Activated B cell treated with CpG ODN at 0.5 μM for 24 hours (primary cell): ENCODE data around the gene PIEZO1. TPM values are rescaled to one million over a fixed set of nuclear protein-coding genes. Genes with fewer than 3 reads are reported as not detected.

ENCODE experiments used
- ATAC-seq: fragments of 200-7000 bp; cut with Tn5 transposase; one replicate; pipeline ENCODE4 v1.10.0; 2021; ENCODE audit warnings: low read depth, mild to moderate bottlenecking, moderate library complexity
- CTCF ChIA-PET: fragments of 350-600 bp; sonication (Branson Sonifier 250); formaldehyde crosslinking; loops from one replicate; lab custom pipeline; 2021; ENCODE audit warnings: antibody characterized with exemption; lab: Charles Lee
- POLR2A ChIA-PET: fragments of 350-600 bp; sonication (Branson Sonifier 250); formaldehyde crosslinking; loops from one replicate; lab custom pipeline; 2021; ENCODE audit warnings: antibody characterized with exemption; lab: Charles Lee
- DNase-seq: peaks from one replicate; pipeline ENCODE4 v3.0.0; 2022
- H3K27ac Mint-ChIP-seq: one replicate; pipeline ENCODE4 v1.8.0; 2020; ENCODE audit warnings: mixed read lengths
- H3K27me3 Mint-ChIP-seq: one replicate; pipeline ENCODE4 v1.8.0; 2021; ENCODE audit warnings: mixed read lengths
- H3K36me3 Mint-ChIP-seq: one replicate; pipeline ENCODE4 v1.8.0; 2021; ENCODE audit warnings: low read depth, mixed read lengths
- H3K4me1 Mint-ChIP-seq: one replicate; pipeline ENCODE4 v1.8.0; 2021; ENCODE audit warnings: mixed read lengths
- H3K4me3 Mint-ChIP-seq: one replicate; pipeline ENCODE4 v1.8.0; 2020; ENCODE audit warnings: mild to moderate bottlenecking, mixed read lengths
- H3K9me3 Mint-ChIP-seq: one replicate; pipeline ENCODE4 v1.8.0; 2020; ENCODE audit warnings: mixed read lengths
- intact Hi-C: fragments of 100-400 bp; cut with micrococcal nuclease; formaldehyde crosslinking; loops from one replicate; pipeline ENCODE4 v1.15.1; 2024
- total RNA-seq: library from RNA; stranded (reverse); gene quantifications from 2 replicates; pipeline ENCODE4 v1.2.3, GENCODE V29; 2022
- TF ChIP-seq, protein P1 (sequence below): fragments of 200-600 bp; IDR thresholded peaks from one replicate; pipeline ENCODE4 v1.8.0; 2022; ENCODE audit warnings: antibody characterized with exemption, mild to moderate bottlenecking

Gene PIEZO1
- total RNA-seq, 1 donor from 2014 or later, result 85.9 TPM

- intact Hi-C loops, result loop anchor here (5.0 kb wide), 3 partner anchors 34 to 836 kb away; partner anchors contain the start of gene SLC7A5
- TF ChIP-seq, protein P1, sequence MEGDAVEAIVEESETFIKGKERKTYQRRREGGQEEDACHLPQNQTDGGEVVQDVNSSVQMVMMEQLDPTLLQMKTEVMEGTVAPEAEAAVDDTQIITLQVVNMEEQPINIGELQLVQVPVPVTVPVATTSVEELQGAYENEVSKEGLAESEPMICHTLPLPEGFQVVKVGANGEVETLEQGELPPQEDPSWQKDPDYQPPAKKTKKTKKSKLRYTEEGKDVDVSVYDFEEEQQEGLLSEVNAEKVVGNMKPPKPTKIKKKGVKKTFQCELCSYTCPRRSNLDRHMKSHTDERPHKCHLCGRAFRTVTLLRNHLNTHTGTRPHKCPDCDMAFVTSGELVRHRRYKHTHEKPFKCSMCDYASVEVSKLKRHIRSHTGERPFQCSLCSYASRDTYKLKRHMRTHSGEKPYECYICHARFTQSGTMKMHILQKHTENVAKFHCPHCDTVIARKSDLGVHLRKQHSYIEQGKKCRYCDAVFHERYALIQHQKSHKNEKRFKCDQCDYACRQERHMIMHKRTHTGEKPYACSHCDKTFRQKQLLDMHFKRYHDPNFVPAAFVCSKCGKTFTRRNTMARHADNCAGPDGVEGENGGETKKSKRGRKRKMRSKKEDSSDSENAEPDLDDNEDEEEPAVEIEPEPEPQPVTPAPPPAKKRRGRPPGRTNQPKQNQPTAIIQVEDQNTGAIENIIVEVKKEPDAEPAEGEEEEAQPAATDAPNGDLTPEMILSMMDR, result no peak
- H3K27me3 Mint-ChIP-seq, result no peaks in the 10 kb centered on the region
- peaks cover 72% of the 10 kb centered on the region for H3K4me1 Mint-ChIP-seq
- ATAC-seq, result peak; percentile 20
- H3K9me3 Mint-ChIP-seq, result no peaks in the 10 kb centered on the region
- H3K27ac Mint-ChIP-seq, result peak overlapping the region; percentile 86
- no peak for DNase-seq
- CTCF ChIA-PET, result interaction anchor here (0.6 to 1.4 kb wide), 3 partner anchors 19 to 43 kb away, joined by 3 to 7 read pairs (median 3); no protein-coding TSS in a partner anchor
- H3K36me3 Mint-ChIP-seq, result peaks cover 4% of the 10 kb centered on the region
- H3K4me3 Mint-ChIP-seq, result peak overlapping the region; percentile 87
- POLR2A ChIA-PET, result interaction anchor here (0.6 to 4.5 kb wide), 12 partner anchors 10 to 642 kb away, joined by 3 to 49 read pairs (median 4); partner anchors contain the start of genes APRT, CYBA, MVD and SNAI3
Measured at GRCh38 chr16:88703486-88704309, 81.3 kb downstream of the PIEZO1 start.

GRCh38 chr16:88702371-88703210 lies 82.4 kb downstream of the PIEZO1 start:
- TF ChIP-seq, protein P1, result no peak
- no peak for ATAC-seq
- intact Hi-C loops, result loop anchor here (5.0 kb wide), 3 partner anchors 35 to 835 kb away; partner anchors contain the start of gene SLC7A5
- CTCF ChIA-PET, result interaction anchor here (0.6 to 2.9 kb wide), 4 partner anchors 16 to 42 kb away, joined by 3 to 17 read pairs (median 5); partner anchors contain the start of gene SNAI3
- DNase-seq, result no peak
- Mint-ChIP-seq H3K36me3 (peaks cover 13% of the 10 kb centered on the region), H3K4me3 (peak overlapping the region; percentile 87), H3K27ac (peak overlapping the region; percentile 86), H3K4me1 (peaks cover 79% of the 10 kb centered on the region), H3K27me3 (no peaks in the 10 kb centered on the region), H3K9me3 (no peaks in the 10 kb centered on the region)
- POLR2A ChIA-PET, result interaction anchor here (0.8 to 4.5 kb wide), 10 partner anchors 10 to 132 kb away, joined by 3 to 49 read pairs (median 4); partner anchors contain the start of genes CYBA, MVD and ZC3H18

GRCh38 chr16:88701581-88702370 lies 83.2 kb downstream of the PIEZO1 start:
- Mint-ChIP-seq H3K27ac (peak overlapping the region; percentile 86), H3K27me3 (no peaks in the 10 kb centered on the region), H3K9me3 (no peaks in the 10 kb centered on the region), H3K4me1 (peaks cover 73% of the 10 kb centered on the region), H3K4me3 (peak overlapping the region; percentile 81), H3K36me3 (peaks cover 19% of the 10 kb centered on the region)
- POLR2A ChIA-PET, result interaction anchor here (0.8 to 4.5 kb wide), 8 partner anchors 9 to 131 kb away, joined by 3 to 49 read pairs (median 5); partner anchors contain the start of genes CYBA, SNAI3 and ZC3H18
- intact Hi-C loops, result loop anchor here (1.0 to 5.0 kb wide), 9 partner anchors 9 to 834 kb away; partner anchors contain the start of genes CYBA, MVD, SLC7A5 and SNAI3
- ATAC-seq (no peak), DNase-seq (no peak)
- CTCF ChIA-PET, result interaction anchor here (0.6 to 2.9 kb wide), 2 partner anchors 15 to 35 kb away, joined by 3 to 17 read pairs; partner anchors contain the start of gene SNAI3
- TF ChIP-seq, protein P1, result no peak

- Mint-ChIP-seq H3K36me3 (peaks cover 23% of the 10 kb centered on the region), H3K4me3 (peak overlapping the region; percentile 81), H3K27ac (peak overlapping the region; percentile 90), H3K9me3 (no peaks in the 10 kb centered on the region), H3K27me3 (no peaks in the 10 kb centered on the region), H3K4me1 (peaks cover 73% of the 10 kb centered on the region)
- intact Hi-C loops, result loop anchor here (1.0 to 5.0 kb wide), 9 partner anchors 9 to 834 kb away; partner anchors contain the start of genes CYBA, MVD, SLC7A5 and SNAI3
- DNase-seq, result peak; percentile 86
- peak; percentile 81 for ATAC-seq
- TF ChIP-seq, protein P1, result no peak
- CTCF ChIA-PET, result interaction anchor here (0.7 to 2.9 kb wide), 4 partner anchors 15 to 62 kb away, joined by 3 to 17 read pairs (median 5); partner anchors contain the start of gene SNAI3
- POLR2A ChIA-PET, result interaction anchor here (0.7 to 4.5 kb wide), 16 partner anchors 9 to 1318 kb away, joined by 3 to 49 read pairs (median 5); partner anchors contain the start of genes APRT, CYBA, FBXO31 and MVD
Measured at GRCh38 chr16:88700636-88701482, 84.2 kb downstream of the PIEZO1 start.
